Pancreas (tissue), 10 donors: ENCODE results near the gene MYMK. TPM values are rescaled to one million over a fixed set of nuclear protein-coding genes. Genes with fewer than 3 reads are reported as not detected.

Experiments
- ATAC-seq, 4 donors: fragments of 200-7000 bp; cut with Tn5 transposase; one replicate each; pipeline versions ENCODE4 v1.8.0 to v1.9.1; 2020; ENCODE audit warnings: mild to moderate bottlenecking in 4 of 4, moderate library complexity in 4 of 4
- DNase-seq, 6 donors: peaks; one replicate each; pipeline ENCODE4 v3.0.0-alpha.2; 2020
- FAIRE-seq: peaks from 2 replicates; lab custom pipeline; 2012; peaks lifted over from hg19 to GRCh38; lab: Jason Lieb, UNC
- H3K27ac ChIP-seq, 4 donors: fragments of 200-600 bp; sonication (generic); 1 replicate in 3 of 4; 2 replicates in 1 of 4; pipeline versions ENCODE4 v1.5.0 to v1.8.0; 2020
- H3K27me3 ChIP-seq, 4 donors: fragments of 200-600 bp; one replicate each; pipeline ENCODE4 v1.8.0; 2021
- H3K36me3 ChIP-seq, 3 donors: fragments of 200-600 bp; sonication (generic) in 1 of 3; one replicate each; pipeline versions ENCODE4 v1.5.0 to v1.8.0; 2020 to 2021
- H3K4me1 ChIP-seq, 3 donors: fragments of 200-600 bp; one replicate each; pipeline ENCODE4 v1.8.0; 2021
- H3K4me3 ChIP-seq, 4 donors: fragments of 200-600 bp; sonication (generic) in 2 of 4; one replicate each; pipeline versions ENCODE4 v1.5.0 to v1.8.0; 2020 to 2021
- H3K9me3 ChIP-seq, 4 donors: fragments of 200-600 bp; one replicate each; pipeline ENCODE4 v1.8.0; 2021
- WGBS, 2 donors: extraction: QIAGEN DNeasy Blood & Tissue Kit; methylation state at CpG; one replicate each; pipeline ENCODE4 v1.1.7; 2013; 5-methylcytosine and 5-hydroxymethylcytosine counted together
- intact Hi-C, 3 donors: fragments of 100-400 bp; cut with DNase I; formaldehyde crosslinking; loops; one replicate each; pipeline versions ENCODE4 v1.11.1 to v1.14.2; 2022
- polyA plus RNA-seq, 2 donors: library from polyadenylated mRNA; stranded (reverse); fragments of 200-250 nt; gene quantifications; one replicate each; pipeline ENCODE4 v1.2.3, GENCODE V29; 2013
- total RNA-seq, 6 donors: library from RNA; stranded (reverse); fragmentation: NEBNext Ultra II Directional in 4 of 6; extraction: Animal tissue kit (Norgen Biotek cat#: 25700) in 4 of 6; gene quantifications; one replicate each; pipeline versions ENCODE4 v1.2.1 to v1.2.4, GENCODE V29; 2021 to 2023
- TF ChIP-seq, protein P1 (sequence below), 4 donors: fragments of 200-600 bp; sonication (generic) in 3 of 4; IDR thresholded peaks; one replicate each; pipeline versions ENCODE4 v1.5.0 to v1.8.0; 2021; ENCODE audit warnings: antibody characterized with exemption in 4 of 4
- donor health status: healthy with polysubstance abuse.
- donor health status: DM: no; HTN: no; CAD: no; lungs with moderate emphysema.
- donor health status: DM: no; HTN: no; CAD: no.
- donor health status: control.
- donor health status: control.
- donor health status: Bipolar disorder and iron deficiency.
- donor health status: DM: yes; HTN: yes; CAD: no.
- donor health status: DM: no; HTN: no; CAD: no.
- donor health status: DM: no; HTN: no; CAD: no.
- donor health status: DM: yes; HTN: yes; CAD: no.

MYMK gene
- total and polyA plus RNA-seq, 8 donors, result not detected

GRCh38 chr9:133525677-133526076 lies 918 bp upstream of the MYMK start:
- H3K4me1 ChIP-seq, result no peaks in the 10 kb centered on the region
- no peaks in the 10 kb centered on the region for H3K36me3 ChIP-seq
- H3K27me3 ChIP-seq, result no peaks in the 10 kb centered on the region
- H3K4me3 ChIP-seq, result no peak overlapping the region
- TF ChIP-seq, protein P1, sequence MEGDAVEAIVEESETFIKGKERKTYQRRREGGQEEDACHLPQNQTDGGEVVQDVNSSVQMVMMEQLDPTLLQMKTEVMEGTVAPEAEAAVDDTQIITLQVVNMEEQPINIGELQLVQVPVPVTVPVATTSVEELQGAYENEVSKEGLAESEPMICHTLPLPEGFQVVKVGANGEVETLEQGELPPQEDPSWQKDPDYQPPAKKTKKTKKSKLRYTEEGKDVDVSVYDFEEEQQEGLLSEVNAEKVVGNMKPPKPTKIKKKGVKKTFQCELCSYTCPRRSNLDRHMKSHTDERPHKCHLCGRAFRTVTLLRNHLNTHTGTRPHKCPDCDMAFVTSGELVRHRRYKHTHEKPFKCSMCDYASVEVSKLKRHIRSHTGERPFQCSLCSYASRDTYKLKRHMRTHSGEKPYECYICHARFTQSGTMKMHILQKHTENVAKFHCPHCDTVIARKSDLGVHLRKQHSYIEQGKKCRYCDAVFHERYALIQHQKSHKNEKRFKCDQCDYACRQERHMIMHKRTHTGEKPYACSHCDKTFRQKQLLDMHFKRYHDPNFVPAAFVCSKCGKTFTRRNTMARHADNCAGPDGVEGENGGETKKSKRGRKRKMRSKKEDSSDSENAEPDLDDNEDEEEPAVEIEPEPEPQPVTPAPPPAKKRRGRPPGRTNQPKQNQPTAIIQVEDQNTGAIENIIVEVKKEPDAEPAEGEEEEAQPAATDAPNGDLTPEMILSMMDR (IDR thresholded peaks at IDR 0.05), result no peak
- intact Hi-C loops, result no loop called here
- WGBS, 2 donors, result 55 to 56% methylated on average over 8 of the region's 8 CpGs
- H3K27ac ChIP-seq, result no peak overlapping the region
- no peaks in the 10 kb centered on the region for H3K9me3 ChIP-seq
- ATAC-seq (peak in 1 of 4 donors; percentile 8), DNase-seq (peak in 2 of 6 donors; percentile 15 to 16), FAIRE-seq (no peak)

DNA sequence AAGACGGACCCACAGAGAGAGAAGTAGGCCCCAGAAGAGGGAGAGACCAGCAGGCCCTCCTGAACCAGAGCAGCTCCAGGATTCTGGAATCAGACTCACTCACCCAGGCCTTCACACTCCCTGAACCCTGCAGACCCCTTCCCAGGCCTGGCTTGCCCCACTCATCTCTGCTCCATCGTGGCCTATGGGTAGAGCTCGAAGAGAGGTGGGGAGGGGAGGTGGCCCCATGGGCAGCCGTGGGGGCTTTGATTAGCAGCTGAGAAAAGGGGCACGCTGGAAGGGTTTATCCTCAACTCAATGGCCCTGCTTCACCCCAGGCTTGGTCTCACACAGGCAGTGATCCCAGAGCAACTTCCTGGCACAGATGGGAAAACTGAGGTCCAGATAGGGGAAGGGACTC lies 613 bp downstream of the MYMK start:
- TF ChIP-seq, protein P1 (IDR thresholded peaks at IDR 0.05), result no peak
- no peak for FAIRE-seq
- Histone ChIP-seq H3K9me3 (no peaks in the 10 kb centered on the region), H3K36me3 (no peaks in the 10 kb centered on the region), H3K4me3 (no peak overlapping the region), H3K27ac (no peak overlapping the region), H3K4me1 (no peaks in the 10 kb centered on the region), H3K27me3 (no peaks in the 10 kb centered on the region)
- intact Hi-C loops, result no loop called here
- WGBS, 2 donors, result 75 to 82% methylated on average over 5 of the region's 5 CpGs
- peak in 1 of 6 donors; percentile 43 for DNase-seq
- ATAC-seq, result no peak

DNA sequence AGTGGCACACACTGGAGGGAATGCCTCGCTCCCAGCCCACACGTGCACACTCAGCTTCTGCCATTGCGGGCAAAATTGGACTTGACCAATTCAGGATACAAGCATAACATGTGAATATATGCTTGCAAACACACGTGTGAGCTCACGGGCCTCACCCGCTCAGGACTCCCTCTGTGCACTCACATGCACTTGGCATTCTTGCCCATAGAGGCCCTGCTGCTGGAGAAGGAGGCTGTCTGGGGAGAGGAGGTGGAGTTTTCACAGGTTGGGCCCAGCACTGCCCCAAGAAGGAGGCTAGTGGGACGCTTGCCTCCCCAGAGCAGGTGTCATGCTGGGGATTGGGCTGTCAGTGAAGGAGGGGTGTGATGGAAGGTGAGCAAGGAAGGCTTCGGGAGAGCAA lies 1.7 kb downstream of the MYMK start:
- Histone ChIP-seq H3K27ac (no peak overlapping the region), H3K9me3 (no peaks in the 10 kb centered on the region), H3K4me3 (no peak overlapping the region), H3K36me3 (no peaks in the 10 kb centered on the region), H3K4me1 (no peaks in the 10 kb centered on the region), H3K27me3 (no peaks in the 10 kb centered on the region)
- peak in 1 of 6 donors; percentile 5 for DNase-seq
- intact Hi-C loops, result no loop called here
- 76 to 83% methylated on average over 8 of the region's 8 CpGs for WGBS, 2 donors
- no peak for FAIRE-seq
- TF ChIP-seq, protein P1 (IDR thresholded peaks at IDR 0.05), result no peak
- no peak for ATAC-seq

DNA sequence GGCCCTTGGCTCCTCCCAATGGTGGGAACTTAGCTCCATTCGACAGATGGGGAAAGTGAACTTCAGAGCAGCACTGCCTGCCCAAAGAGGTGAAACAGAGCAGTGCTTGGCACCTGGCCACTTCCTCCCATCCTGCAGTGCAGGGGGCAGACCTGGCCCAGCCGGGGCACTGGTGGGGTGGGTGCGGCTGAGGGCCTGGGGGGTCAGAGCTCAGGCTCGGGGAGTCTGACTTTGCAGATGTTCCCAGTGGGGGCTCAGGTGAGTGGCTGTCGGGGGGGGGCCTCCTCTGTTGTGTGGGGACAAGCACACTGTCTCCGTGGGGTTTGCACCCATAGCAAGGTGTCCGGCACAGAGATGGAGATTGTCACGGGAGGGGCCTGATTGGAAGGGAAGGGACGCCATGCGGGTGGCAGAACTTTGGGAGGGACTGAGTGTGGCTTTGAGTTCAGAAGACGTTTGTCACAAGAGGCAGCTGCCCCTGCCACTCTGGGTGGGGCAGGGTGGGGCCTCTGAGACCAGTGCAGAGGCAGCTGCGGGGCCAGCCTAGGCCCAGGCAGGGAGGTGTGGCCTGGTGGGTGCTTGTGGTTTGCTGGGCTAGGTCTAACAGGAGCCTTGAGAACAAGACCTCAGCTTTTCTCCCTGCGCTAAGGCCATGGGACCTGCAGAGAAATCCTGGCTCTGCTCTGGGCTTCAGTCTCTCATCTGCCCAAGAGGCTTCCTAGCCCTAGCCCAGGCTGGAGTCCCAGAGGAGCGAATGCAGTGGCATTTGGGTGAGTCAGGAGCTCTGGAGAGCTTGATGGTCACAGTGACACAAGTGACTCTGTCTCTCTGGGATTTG lies 2.5 kb downstream of the MYMK start:
- H3K4me1 ChIP-seq, result no peaks in the 10 kb centered on the region
- ATAC-seq, result no peak
- no peak overlapping the region for H3K4me3 ChIP-seq
- H3K27me3 ChIP-seq, result no peaks in the 10 kb centered on the region
- FAIRE-seq, result no peak
- intact Hi-C loops, result no loop called here
- peak overlapping the region in 1 of 4 donors; percentile 30 for H3K27ac ChIP-seq
- H3K36me3 ChIP-seq, result no peaks in the 10 kb centered on the region
- TF ChIP-seq, protein P1 (IDR thresholded peaks at IDR 0.05), result no peak
- no peaks in the 10 kb centered on the region for H3K9me3 ChIP-seq
- peak in 2 of 6 donors; percentile 42 to 71 for DNase-seq
- WGBS, 2 donors, result 69 to 73% methylated on average over 14 of the region's 14 CpGs
